HG03095 (cell line): ENCODE results near the gene NOL4L.
"Not testable (repeated sequence)": the region's sequence is repeated elsewhere in the genome, so short reads cannot be mapped to it uniquely, and the experiment has no call there.

ENCODE experiments used
- ATAC-seq: cut with Tn5 transposase; IDR thresholded peaks from one replicate; pipeline ENCODE4 v1.9.1; 2021; ENCODE audit warnings: moderate library complexity; ENCODE audit not compliant: unreplicated experiment

NOL4L gene

GRCh38 chr20:32436142-32436861 lies 148.8 kb downstream of the NOL4L start:
- no peak for ATAC-seq

DNA sequence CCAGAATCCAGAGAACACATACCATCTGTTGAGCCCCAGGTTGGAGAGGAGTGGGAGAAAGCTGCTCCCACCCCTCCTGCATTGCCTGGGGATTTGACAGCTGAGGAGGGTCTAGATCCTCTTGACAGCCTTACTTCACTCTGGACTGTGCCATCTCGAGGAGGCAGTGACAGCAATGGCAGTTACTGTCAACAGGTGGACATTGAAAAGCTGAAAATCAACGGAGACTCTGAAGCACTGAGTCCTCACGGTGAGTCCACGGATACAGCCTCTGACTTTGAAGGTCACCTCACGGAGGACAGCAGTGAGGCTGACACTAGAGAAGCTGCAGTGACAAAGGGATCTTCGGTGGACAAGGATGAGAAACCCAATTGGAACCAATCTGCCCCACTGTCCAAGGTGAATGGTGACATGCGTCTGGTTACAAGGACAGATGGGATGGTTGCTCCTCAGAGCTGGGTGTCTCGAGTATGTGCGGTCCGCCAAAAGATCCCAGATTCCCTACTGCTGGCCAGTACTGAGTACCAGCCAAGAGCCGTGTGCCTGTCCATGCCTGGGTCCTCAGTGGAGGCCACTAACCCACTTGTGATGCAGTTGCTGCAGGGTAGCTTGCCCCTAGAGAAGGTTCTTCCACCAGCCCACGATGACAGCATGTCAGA lies 149.6 kb downstream of the NOL4L start:
- ATAC-seq, result no peak

DNA sequence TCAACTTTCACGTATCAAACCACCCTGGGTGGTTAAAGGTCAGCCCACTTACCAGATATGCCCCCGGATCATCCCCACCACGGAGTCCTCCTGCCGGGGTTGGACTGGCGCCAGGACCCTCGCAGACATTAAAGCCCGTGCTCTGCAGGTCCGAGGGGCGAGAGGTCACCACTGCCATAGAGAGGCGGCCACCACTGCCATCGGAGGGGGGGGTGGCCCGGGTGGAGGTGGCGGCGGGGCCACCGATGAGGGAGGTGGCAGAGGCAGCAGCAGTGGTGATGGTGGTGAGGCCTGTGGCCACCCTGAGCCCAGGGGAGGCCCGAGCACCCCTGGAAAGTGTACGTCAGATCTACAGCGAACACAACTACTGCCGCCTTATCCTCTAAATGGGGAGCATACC lies 150.7 kb downstream of the NOL4L start:
- ATAC-seq, result no peak

DNA sequence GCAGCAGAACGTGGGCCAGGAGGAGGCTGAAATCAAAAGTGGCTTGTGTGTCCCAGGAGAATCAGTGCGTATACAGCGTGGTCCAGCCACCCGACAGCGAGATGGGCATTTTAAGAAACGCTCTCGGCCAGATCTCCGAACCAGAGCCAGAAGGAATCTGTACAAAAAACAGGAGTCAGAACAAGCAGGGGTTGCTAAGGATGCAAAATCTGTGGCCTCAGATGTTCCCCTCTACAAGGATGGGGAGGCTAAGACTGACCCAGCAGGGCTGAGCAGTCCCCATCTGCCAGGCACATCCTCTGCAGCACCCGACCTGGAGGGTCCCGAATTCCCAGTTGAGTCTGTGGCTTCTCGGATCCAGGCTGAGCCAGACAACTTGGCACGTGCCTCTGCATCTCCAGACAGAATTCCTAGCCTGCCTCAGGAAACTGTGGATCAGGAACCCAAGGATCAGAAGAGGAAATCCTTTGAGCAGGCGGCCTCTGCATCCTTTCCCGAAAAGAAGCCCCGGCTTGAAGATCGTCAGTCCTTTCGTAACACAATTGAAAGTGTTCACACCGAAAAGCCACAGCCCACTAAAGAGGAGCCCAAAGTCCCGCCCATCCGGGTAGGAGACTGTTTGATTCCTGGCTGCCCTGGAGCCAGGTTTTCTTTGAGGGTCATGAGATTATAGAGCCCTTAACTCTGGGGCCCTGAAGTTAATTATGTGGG lies 151.7 kb downstream of the NOL4L start:
- no peak for ATAC-seq

DNA sequence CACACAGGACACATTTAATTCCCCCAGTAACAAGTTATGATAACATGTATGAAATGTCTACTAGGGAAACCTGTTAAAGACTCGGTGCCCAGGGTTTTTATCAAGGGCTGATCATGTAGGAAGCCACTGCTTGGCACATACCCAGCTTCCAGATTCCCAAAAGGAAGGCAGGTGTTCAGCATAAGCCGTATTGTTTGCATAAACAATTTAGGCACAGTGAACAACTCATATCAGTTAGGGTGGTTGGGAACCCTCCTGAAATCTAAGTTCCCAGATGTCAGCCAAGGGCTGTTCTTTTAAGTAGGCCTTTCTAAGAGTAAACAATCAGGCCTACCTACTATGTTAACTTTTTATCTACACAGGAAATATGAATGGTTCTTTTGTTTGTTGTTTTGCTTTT lies 152.9 kb downstream of the NOL4L start:
- no peak for ATAC-seq

DNA sequence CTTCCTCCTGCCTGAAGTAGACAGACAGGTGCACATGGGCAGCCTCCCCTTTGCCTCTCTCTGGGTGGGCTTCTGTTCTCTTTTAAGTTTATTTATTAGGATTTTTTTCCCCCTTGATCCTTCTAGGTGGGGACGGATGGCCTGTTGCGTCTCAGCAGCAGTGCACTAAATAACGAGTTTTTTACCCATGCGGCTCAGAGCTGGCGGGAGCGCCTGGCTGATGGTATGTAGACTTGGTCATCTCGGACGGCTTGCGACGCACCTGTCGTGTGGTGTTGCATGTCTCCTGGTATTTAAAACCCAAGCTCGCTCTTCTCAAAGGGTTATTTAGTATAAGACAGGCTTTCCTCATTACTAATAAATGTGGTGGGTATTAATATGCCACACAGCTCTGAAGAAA lies 153.7 kb downstream of the NOL4L start:
- no peak for ATAC-seq

DNA sequence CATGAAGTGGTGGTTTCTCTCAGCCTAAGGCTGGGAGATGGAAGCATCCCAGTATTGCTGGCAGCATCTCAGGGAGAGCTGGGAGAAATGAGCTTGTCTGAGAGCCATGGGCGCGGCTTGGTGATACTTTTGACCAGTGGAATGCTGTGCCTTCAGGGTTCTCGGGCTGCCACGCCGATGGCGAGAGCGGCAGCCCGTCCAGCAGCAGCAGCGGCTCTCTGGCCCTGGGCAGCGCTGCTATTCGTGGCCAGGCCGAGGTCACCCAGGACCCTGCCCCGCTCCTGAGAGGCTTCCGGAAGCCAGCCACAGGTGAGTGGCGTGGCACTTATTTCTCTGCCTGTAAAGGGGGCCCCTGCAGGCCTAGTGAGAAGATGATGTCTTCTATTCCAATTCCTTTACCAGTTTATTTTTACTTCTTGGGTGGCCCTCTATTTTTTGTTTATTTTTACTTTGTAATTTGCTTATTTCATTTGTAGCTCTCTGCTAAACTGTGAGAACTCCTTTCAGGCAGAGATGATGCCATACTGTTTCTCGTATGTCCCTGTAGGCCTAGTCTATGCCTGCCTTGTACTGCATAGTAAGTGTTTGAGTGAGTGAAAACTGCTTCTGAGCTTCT lies 155.3 kb downstream of the NOL4L start:
- no peak for ATAC-seq

- no peak for ATAC-seq
Observed at GRCh38 chr20:32429343-32429742, 155.8 kb downstream of the NOL4L start.

- no peak for ATAC-seq
Observed at GRCh38 chr20:32427996-32428395, 157.1 kb downstream of the NOL4L start.

- no peak for ATAC-seq
Observed at GRCh38 chr20:32421290-32421689, 163.8 kb downstream of the NOL4L start.

- no peak for ATAC-seq
Observed at GRCh38 chr20:32418376-32418775, 166.8 kb downstream of the NOL4L start.

DNA sequence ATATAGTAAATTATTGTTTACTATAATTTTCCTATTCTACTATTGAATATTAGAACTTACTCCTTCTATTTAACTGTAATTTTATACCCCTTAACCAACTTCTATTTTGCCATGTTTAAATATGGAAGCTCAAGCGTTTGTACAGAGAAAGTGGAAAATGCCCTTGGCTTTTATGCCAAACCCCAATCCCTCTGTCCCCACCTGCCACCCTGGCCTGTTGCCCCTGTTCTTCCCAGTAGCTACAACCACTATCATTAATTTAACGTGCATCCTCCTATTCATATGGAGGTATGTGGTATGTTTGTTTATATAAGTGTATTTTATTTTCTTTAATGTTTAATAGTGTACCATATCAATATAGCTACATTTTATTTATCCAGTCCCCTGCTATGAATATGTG lies 168.9 kb downstream of the NOL4L start:
- no peak for ATAC-seq

GRCh38 chr20:32415494-32415893 lies 169.6 kb downstream of the NOL4L start:
- no peak for ATAC-seq

DNA sequence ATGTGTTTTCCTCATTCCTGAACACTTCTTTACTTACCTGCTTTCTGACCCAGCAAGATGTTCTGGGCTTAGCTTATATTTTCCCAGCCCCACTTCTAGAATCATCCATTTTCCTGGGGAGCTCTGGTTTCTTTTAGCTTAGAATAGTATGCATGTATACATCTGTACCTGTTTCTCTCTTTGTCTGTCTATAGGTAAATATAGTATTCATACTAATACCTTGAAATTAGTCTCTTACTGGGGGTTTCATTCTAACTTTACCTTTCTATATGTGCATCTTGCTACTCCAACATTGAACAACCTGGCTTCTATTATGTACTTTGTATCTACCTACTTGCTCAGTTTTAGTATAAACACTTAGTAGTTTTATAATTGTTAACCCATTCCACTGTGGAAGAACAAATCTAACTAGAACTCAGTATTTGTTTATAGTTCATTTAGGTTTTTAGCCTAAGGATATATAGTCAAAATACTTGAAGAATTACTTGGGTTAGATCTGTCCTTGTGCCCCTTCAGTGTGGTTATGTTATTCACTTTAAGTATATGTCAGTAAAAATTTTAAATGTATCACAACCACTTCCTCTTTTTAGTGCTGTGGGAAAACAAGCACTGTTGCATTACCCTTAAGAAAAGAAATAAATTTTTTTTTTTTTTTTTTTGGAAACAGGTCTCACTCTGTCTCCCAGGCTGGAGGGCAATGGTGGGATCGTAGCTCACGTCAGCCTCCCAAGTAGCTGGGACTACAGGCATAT lies 173.0 kb downstream of the NOL4L start:
- no peak for ATAC-seq

DNA sequence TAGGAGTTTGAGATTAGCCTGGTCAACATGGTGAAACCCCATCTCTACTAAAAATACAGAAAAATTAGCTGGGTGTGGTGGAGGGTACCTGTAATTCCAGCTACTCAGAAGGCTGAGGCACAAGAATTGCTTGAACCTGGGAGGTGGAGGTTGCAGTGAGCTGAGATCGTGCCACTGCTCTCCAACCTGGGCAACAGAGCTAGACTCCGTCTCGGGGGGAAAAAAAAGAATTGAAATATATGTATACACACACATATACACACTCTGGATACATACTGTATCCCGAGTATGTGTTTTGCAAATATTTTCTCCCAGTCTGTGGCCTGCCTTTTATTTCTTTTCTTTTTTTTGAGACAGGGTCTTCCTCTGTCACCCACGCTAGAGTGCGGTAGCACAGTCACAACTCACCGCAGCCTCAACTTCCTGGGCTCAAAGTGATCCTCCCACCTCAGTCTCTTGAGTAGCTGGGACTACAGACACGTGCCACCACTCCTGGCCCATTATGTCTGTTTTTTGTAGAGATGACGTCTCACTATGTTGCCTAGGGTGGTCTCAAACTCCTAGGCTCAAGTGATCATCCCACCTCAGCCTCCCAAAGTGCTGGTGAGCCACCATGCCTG lies 177.9 kb downstream of the NOL4L start:
- ATAC-seq, result not testable (repeated sequence)

DNA sequence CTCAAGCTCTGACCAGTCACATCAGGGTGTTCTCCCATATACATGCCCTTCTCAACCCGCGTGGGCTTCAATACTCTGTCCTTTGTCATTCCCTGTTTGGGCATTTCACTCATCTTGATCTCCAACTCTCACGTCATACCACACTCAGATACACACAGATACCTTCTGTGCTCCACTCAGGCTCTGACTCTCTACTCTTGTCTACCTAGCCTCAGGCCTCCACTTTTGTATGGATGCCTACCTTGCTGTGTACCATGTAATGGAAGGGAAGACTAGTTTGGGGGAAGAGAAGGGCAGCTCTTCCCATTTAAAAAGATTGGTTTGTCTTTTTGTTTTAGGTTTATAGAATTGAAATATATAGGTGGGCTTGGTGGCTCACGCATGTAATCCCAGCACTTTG lies 178.4 kb downstream of the NOL4L start:
- no peak for ATAC-seq

DNA sequence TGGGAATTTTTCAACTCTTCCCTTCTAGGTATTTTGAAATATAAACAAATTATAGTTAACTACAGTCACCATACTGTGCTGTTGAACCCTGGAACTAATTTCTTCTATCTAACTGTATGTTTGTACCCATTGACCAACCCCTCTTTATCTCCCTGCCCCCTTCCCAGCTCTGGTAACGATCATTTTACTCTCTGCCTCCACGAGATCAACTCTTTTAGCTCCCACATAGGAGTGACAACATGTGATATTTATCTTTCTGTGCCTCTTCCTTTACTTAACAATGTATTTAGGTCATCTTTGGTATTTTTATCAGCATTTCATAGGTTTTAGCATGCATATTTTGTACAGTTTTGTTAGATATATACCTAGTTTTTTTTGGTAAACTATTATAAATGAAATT lies 181.1 kb downstream of the NOL4L start:
- no peak for ATAC-seq

GRCh38 chr20:32400476-32400875 lies 184.7 kb downstream of the NOL4L start:
- ATAC-seq, result no peak

DNA sequence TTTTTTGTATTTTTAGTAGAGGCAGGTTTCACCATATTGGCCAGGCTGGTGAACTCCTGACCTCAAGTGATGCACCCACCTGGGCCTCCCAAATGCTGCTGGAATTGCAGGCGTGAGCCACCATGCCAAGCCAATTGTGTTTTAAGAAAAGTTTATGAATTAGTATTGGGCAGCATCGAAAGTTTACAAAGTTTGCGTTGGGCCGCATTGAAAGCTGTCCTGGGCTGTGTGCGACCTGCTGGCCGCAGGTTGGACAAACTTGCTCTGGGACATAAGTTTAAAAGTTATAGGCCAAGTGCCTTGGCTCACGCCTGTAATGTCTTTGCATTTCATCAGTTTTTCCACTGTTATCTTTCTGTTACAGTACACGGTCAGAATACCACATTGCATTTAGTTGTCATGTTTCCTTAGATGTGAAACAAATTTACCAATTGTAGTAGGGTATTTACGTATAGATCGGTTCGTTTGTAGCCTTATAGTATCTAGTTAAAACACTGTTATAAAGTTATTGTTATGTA lies 187.5 kb downstream of the NOL4L start:
- no peak for ATAC-seq

DNA sequence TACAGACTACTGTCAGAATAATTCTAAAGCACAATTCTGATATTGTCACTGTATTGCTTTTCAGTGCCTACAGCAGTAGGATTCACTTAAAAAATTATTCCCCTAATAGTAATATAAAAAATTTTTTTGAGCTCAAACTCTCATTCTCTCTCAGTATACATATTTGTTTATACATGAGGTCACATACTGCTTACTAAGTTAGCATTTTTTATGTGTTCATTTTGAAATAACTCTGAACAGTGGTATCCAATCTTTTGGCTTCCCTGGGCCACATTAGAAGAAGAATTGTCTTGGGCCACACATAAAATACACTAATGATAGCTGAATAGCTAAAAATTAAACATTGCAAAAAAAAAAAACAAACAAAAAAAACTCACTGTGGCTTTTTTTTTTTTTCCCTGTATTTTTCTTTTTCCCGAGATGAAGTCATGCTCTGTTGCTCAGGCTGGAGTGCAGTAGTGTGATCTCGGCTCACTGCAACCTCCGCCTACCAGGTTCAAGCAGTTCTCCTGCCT lies 188.4 kb downstream of the NOL4L start:
- no peak for ATAC-seq
